ENCODE data around the gene PUM2.

The PUM2 gene

DNA sequence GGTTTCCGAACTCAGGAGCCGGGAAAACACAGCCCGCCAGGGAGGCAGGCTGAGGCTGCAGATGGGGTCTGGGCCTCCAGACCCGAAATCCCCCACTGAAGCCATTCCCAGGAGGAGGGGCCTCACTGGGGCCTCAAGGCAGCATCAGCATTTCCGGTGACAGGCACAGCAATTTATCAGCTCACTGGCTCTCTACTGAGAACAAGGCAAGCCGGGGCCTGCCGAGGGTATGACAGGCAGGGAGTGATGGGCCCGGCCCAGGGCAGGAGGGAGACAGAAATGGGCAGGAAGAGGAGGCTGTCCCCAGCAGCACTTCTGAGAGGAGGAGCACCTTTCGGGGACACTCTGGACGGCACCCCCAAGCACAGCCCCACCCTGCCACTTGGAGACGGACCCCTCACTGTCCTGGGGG, 138.2 kb downstream of the PUM2 start:
- Histone ChIP-seq H3K27me3 (no peaks in the 10 kb centered on the region), H3K36me3 (no peaks in the 10 kb centered on the region), H3K27ac (peak overlapping the region in 10 of 11 experiments; percentile 34 to 81 (median 73); a peak in 20 of 22 replicates), H3K4me3 (peak overlapping the region in 1 of 10 experiments; percentile 26; a peak in 1 of 20 replicates), H4K20me1 (no peaks in the 10 kb centered on the region), H3K4me1 (peaks cover 45 to 100% (median 90%) of the 10 kb centered on the region in 10 experiments), H3K9me3 (replicated peaks in 1 of 11) (no peaks in the 10 kb centered on the region), H3K4me2 (peak overlapping the region; percentile 77 to 93 (median 83)), H3K9ac (peak overlapping the region; percentile 32 to 74 (median 62); a peak in 19 of 22 replicates)
- TF ChIP-seq Cebpa-rat (IDR thresholded peaks at IDR 0.05): no peak

DNA sequence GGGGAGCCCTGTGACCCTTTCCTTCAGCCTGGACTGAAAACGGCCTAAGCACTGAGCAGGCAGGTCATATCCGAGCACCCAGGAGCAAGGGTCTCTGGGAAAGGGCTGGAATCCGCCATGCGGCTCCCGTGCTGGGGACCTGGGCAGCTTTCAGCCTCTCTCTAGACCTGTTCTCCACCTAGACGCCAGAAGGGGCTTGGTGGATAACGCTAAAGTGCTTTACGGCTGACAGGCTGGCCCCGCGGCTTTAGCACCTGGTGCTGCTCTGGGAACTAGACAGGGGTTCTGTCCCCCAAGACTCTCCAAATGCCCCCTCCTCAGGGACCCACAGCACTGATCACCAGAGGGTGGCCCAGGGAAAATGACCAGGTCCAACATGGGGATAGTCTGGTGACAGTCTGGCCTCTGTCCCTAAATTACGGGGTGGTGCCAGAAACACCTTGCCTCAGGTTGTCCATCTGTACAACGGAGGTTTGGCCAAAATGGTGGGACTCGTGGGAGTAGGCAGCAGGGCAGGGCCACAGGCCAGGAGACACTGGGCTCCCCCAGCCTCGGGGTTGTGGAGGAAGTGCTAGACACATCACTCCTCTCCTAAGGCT, 138.7 kb downstream of the PUM2 start:
- Histone ChIP-seq H3K27ac (peak overlapping the region in 10 of 11 experiments; percentile 34 to 81 (median 73); a peak in 18 of 22 replicates), H3K9ac (peak overlapping the region in 9 of 11 experiments; percentile 40 to 74 (median 64); a peak in 16 of 22 replicates), H3K27me3 (no peaks in the 10 kb centered on the region), H3K9me3 (replicated peaks in 1 of 11) (no peaks in the 10 kb centered on the region), H3K4me2 (peak overlapping the region; percentile 77 to 93 (median 83)), H3K4me3 (no peak overlapping the region), H3K36me3 (no peaks in the 10 kb centered on the region), H4K20me1 (no peaks in the 10 kb centered on the region), H3K4me1 (peaks cover 50 to 100% (median 90%) of the 10 kb centered on the region in 10 experiments)
- no peak for TF ChIP-seq Cebpa-rat (IDR thresholded peaks at IDR 0.05)

DNA sequence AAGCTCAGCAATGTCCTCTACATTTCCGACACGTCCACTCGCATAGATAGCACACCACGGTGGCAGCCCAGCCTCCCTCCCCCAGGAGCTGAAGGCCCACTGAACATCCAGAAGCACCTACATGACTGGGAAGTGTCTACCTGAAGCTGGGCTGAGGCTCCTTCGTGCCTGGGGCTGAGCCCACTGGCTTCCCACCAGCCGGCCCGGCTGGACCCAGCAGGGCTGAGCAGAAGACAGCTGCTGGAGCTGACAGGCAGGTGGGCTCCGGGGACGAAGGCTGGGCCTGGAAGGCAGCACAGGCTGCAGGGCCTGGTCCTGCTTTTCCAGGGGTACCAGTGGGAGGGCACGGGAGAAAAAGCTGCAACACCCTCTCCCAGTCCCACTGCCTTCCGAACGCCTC, 139.2 kb downstream of the PUM2 start:
- Histone ChIP-seq H3K27ac (peak overlapping the region in 7 of 11 experiments; percentile 63 to 81 (median 75); a peak in 7 of 22 replicates), H3K9ac (peak overlapping the region in 2 of 11 experiments; percentile 9 to 73; a peak in 1 of 22 replicates), H4K20me1 (no peaks in the 10 kb centered on the region), H3K9me3 (replicated peaks in 1 of 11) (no peaks in the 10 kb centered on the region), H3K4me2 (peak overlapping the region in 8 of 11 experiments; percentile 79 to 93 (median 86); a peak in 10 of 22 replicates), H3K36me3 (no peaks in the 10 kb centered on the region), H3K4me3 (no peak overlapping the region), H3K4me1 (peaks cover 55 to 100% (median 92%) of the 10 kb centered on the region in 10 experiments), H3K27me3 (no peaks in the 10 kb centered on the region)
- no peak for TF ChIP-seq Cebpa-rat (IDR thresholded peaks at IDR 0.05)

DNA sequence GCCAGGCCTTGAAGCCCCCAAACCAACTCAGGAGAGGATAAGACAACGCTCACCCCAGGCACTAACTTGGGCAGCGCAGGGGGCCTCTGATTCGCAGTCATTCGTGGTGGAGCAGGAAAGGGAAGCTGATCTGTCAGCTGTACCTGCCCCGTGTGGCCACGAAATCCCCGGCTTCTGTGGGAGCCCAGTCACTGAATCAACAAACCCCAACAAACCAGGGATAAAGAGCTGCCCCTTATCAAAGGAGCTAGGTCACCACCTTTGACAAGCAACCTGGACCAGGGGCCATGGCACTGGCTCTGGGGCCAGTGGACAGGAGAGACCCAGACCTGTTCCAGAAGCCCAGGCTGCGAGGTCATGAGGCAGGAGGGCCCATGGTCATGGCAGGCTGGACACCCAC, 140.2 kb downstream of the PUM2 start:
- Histone ChIP-seq H4K20me1 (no peaks in the 10 kb centered on the region), H3K36me3 (no peaks in the 10 kb centered on the region), H3K4me3 (no peak overlapping the region), H3K9ac (peak overlapping the region in 1 of 11 experiments; percentile 23; a peak in 1 of 22 replicates), H3K4me1 (peaks cover 56 to 100% (median 99%) of the 10 kb centered on the region in 10 experiments), H3K4me2 (peak overlapping the region in 10 of 11 experiments; percentile 7 to 93 (median 82); a peak in 17 of 22 replicates), H3K27me3 (no peaks in the 10 kb centered on the region), H3K9me3 (replicated peaks in 1 of 11) (no peaks in the 10 kb centered on the region), H3K27ac (peak overlapping the region in 6 of 11 experiments; percentile 13 to 81 (median 43); a peak in 6 of 22 replicates)
- no peak for TF ChIP-seq Cebpa-rat (IDR thresholded peaks at IDR 0.05)

DNA sequence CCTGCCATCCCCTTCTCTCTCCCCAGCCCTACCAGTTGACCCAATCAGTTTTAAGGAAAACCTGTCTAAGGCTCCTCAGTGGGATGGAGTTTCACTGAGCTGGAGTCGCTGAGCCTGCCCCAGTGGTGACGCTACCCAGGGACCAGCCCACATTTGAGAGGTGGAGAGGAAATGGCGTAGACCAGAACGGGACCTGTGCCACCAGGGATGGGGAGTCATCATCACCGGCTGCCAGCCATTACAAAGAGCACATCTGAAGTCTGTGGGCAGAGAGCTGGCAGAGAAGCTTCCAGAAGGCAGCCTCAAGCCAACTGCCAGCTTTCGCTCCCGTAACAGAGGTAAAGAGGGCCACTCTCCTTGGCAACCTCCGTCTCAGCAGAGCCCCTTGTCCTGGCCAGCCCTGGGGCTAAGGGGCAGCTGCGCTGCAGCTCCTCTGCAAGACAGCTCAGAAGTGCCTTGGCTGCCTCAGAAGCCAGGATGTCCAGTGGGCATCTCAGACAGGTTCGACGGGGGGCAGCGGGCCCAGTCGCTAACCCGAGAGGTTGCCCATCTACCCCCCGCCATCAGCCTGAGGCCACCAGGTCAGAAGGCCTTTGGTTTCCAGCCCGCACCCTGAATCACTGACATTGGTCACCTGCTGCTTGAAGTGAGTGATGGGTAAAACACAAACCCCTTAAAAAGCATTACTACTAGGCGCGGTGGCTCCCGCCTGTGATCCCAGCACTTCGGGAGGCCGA, 141.1 kb downstream of the PUM2 start:
- H3K9me3 ChIP-seq (replicated peaks in 1 of 11): no peaks in the 10 kb centered on the region
- no peaks in the 10 kb centered on the region for H3K27me3 ChIP-seq
- no peaks in the 10 kb centered on the region for H4K20me1 ChIP-seq
- TF ChIP-seq Cebpa-rat (IDR thresholded peaks at IDR 0.05): no peak
- H3K36me3 ChIP-seq: peaks cover 0 to 5% (median 0%) of the 10 kb centered on the region in 11 experiments; a peak in 1 of 22 replicates
- no peak overlapping the region for H3K4me3 ChIP-seq
- H3K4me2 ChIP-seq: peak overlapping the region; percentile 61 to 93 (median 80); a peak in 21 of 22 replicates
- peaks cover 54 to 98% (median 92%) of the 10 kb centered on the region in 10 experiments for H3K4me1 ChIP-seq
- H3K27ac ChIP-seq: peak overlapping the region in 6 of 11 experiments; percentile 64 to 75 (median 67); a peak in 10 of 22 replicates
- H3K9ac ChIP-seq: peak overlapping the region in 4 of 11 experiments; percentile 60 to 71 (median 67); a peak in 3 of 22 replicates

DNA sequence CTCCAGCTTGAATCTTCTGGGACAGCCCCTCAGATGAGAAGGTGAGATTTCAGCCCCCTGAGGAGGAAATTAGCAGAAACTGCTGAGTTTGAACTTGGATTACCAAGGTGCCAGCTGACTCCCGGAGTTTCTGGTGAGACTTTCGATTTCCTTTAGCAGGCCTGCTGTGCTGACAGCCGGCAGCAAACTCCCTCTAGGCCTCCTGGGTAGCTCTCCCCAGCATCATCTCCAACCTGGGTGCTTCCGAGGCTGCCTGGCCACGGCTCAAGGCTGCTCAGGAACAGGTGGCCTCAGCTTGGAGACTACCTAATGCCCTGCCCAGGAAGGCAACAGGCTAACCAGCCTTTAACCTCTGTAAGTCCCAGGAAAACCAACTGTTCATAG, 142.2 kb downstream of the PUM2 start:
- Histone ChIP-seq H3K4me2 (peak overlapping the region; percentile 61 to 93 (median 80)), H4K20me1 (no peaks in the 10 kb centered on the region), H3K27me3 (no peaks in the 10 kb centered on the region), H3K27ac (peak overlapping the region in 9 of 11 experiments; percentile 30 to 75 (median 65); a peak in 17 of 22 replicates), H3K36me3 (peaks cover 0 to 7% (median 0%) of the 10 kb centered on the region in 11 experiments; a peak in 7 of 22 replicates), H3K9me3 (replicated peaks in 1 of 11) (no peaks in the 10 kb centered on the region), H3K4me3 (no peak overlapping the region), H3K4me1 (peaks cover 43 to 88% (median 81%) of the 10 kb centered on the region in 10 experiments), H3K9ac (peak overlapping the region; percentile 32 to 71 (median 63); a peak in 20 of 22 replicates)
- no peak for TF ChIP-seq Cebpa-rat (IDR thresholded peaks at IDR 0.05)

DNA sequence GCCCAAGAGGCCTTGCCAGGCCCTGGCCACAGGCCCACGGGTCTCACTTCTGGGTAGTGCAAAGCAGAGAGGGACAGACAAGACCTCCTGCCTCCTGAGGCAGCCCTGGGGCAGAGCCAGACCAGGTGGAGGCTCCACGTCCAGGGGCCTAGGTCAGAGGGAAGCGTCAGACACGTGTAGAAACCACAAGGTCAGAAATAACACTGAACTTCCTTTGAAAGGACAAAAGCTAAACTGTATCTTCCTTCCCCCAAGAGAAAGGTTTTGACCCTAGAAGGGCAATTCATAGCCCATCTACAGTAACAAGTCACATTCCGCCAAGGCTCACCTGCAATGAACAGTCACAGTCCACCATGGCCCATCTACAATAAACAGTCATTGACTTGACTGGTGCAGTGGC, 143.6 kb downstream of the PUM2 start:
- Histone ChIP-seq H3K27ac (peak overlapping the region in 8 of 11 experiments; percentile 41 to 75 (median 66); a peak in 16 of 22 replicates), H3K27me3 (no peaks in the 10 kb centered on the region), H3K36me3 (peaks cover 0 to 21% (median 0%) of the 10 kb centered on the region in 11 experiments; a peak in 9 of 22 replicates), H3K4me3 (peak overlapping the region in 1 of 10 experiments; percentile 23; a peak in 1 of 20 replicates), H3K4me2 (peak overlapping the region; percentile 61 to 93 (median 80)), H4K20me1 (no peaks in the 10 kb centered on the region), H3K9me3 (replicated peaks in 1 of 11) (no peaks in the 10 kb centered on the region), H3K4me1 (peaks cover 29 to 73% (median 67%) of the 10 kb centered on the region in 10 experiments), H3K9ac (peak overlapping the region in 8 of 11 experiments; percentile 0 to 63 (median 46); a peak in 13 of 22 replicates)
- TF ChIP-seq Cebpa-rat (IDR thresholded peaks at IDR 0.05): no peak

DNA sequence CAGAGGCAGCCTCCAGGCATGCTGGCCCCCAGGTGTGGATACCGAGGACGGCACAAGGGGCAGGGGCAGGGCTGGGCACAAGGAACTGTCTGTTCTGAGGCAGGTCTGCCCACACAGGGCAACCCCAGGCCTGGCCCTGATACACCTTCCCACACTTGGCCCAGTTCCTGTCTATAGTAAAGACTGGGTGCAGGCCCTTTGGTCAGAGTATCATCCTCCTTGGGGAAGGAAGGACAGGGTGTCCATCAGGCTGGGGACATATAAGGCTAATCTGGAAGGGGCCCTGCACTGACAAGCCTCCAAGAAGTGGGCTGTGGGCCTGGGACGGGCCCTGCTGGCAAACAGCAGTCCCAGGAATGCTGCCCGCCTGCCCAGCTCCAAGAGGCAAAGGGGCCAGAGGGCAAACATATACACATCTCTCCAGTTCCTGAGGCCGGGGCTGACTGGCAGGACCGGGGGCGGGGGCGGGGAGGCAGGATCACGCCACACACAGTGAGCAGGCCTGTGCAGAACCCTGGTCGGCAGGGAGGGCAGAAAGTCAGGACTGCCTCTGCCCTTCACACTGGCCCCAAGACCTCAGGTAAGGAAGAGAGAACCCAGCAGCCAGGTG, 144.6 kb downstream of the PUM2 start:
- peak overlapping the region in 1 of 11 experiments; percentile 75; a peak in 2 of 22 replicates for H3K27ac ChIP-seq

More for the DNA sequence above, 144.6 kb downstream of the PUM2 start:
- no peaks in the 10 kb centered on the region for H4K20me1 ChIP-seq
- peak overlapping the region in 3 of 11 experiments; percentile 48 to 63 (median 57); a peak in 2 of 22 replicates for H3K9ac ChIP-seq
- no peak for TF ChIP-seq Cebpa-rat (IDR thresholded peaks at IDR 0.05)
- H3K9me3 ChIP-seq (replicated peaks in 1 of 11): no peaks in the 10 kb centered on the region
- peaks cover 27 to 63% (median 57%) of the 10 kb centered on the region in 10 experiments for H3K4me1 ChIP-seq
- peaks cover 0 to 29% (median 6%) of the 10 kb centered on the region in 11 experiments; a peak in 9 of 22 replicates for H3K36me3 ChIP-seq
- peak overlapping the region in 8 of 11 experiments; percentile 66 to 93 (median 86); a peak in 16 of 22 replicates for H3K4me2 ChIP-seq
- H3K4me3 ChIP-seq: no peak overlapping the region
- H3K27me3 ChIP-seq: no peaks in the 10 kb centered on the region

Data from BLaER1 treated with 17β-estradiol and CSF1 and Interleukin-3, amounts not matched to agents 10 nM and 100 nM (cell line).